Gastroesophageal sphincter (tissue), 3 donors: ENCODE results near the gene CACNG7.
A peak's percentile ranks its signal among the peaks of the same experiment; 100 is the strongest.

Experiments used
- CTCF ChIP-seq, 4 experiments: fragments of 200-600 bp in 2 of 4; fragments of 450-650 bp in 2 of 4; sonication (generic) in 1 of 4; IDR thresholded peaks; one replicate each; pipeline ENCODE4 v1.5.1; 2017 to 2019; ENCODE audit warnings: antibody characterized with exemption in 4 of 4, mild to moderate bottlenecking in 2 of 4, moderate library complexity in 2 of 4
- EP300 ChIP-seq: sonication (generic); formaldehyde crosslinking; IDR thresholded peaks from one replicate; pipeline ENCODE4 v1.6.1; 2017; ENCODE audit warnings: antibody characterized with exemption, mild to moderate bottlenecking
- POLR2A ChIP-seq, 2 donors: fragments of 450-650 bp; IDR thresholded peaks; one replicate each; pipeline ENCODE4 v1.6.1; 2017; ENCODE audit warnings: antibody characterized with exemption in 2 of 2, mild to moderate bottlenecking in 2 of 2, moderate library complexity in 1 of 2
- POLR2AphosphoS5 ChIP-seq: sonication (generic); formaldehyde crosslinking; IDR thresholded peaks from one replicate; pipeline ENCODE4 v1.6.1; 2017; ENCODE audit warnings: antibody characterized with exemption

- TF ChIP-seq POLR2A (IDR thresholded peaks at IDR 0.05) (peak; percentile 47 to 58), CTCF (IDR thresholded peaks at IDR 0.05) (peak in 3 of 4 experiments; percentile 49 to 84 (median 65)), EP300 (peak; percentile 37), POLR2AphosphoS5 (peak; percentile 80)
Measured at GRCh38 chr19:53868892-53869804, 39.9 kb upstream of the CACNG7 start.
